ENCODE data around the gene ZNF853. TPM values are rescaled to one million over a fixed set of nuclear protein-coding genes. Genes with fewer than 3 reads are reported as not detected.

The ZNF853 gene
- polyA plus RNA-seq, 1 donor (not counting 4 experiments of a cell fraction or from before 2014, with no cell fraction given) = 0.03 TPM

GRCh38 chr7:6646465-6646864 lies 31.1 kb downstream of the ZNF853 start:
- Histone ChIP-seq H3K4me3 (ENCODE audit: control insufficient read depth in 2 of 3, extremely low read depth in 1 of 3, insufficient read depth in 2 of 3, low read depth in 1 of 3, low read length in 3 of 3) (no peak overlapping the region), H3K4me2 (ENCODE audit: control insufficient read depth, extremely low read depth, insufficient read depth, low read depth, low read length) (no peak overlapping the region), H3K9me1 (ENCODE audit: control insufficient read depth, extremely low read depth, insufficient read depth, low read length) (no peaks in the 10 kb centered on the region), H3K27me3 (ENCODE audit: control insufficient read depth, extremely low read depth, insufficient read depth, low read length) (no peaks in the 10 kb centered on the region), H3K36me3 (ENCODE audit: control insufficient read depth in 2 of 2, extremely low read depth in 1 of 2, insufficient read depth in 2 of 2, low read length in 2 of 2) (peaks cover 19 to 29% of the 10 kb centered on the region in 2 experiments), H3K4me1 (ENCODE audit: control insufficient read depth, extremely low read depth, insufficient read depth, low read length) (no peaks in the 10 kb centered on the region), H3K9me3 (ENCODE audit: control insufficient read depth, low read depth, low read length) (no peaks in the 10 kb centered on the region), H4K20me1 (ENCODE audit: control insufficient read depth, extremely low read depth, insufficient read depth, low read length) (no peaks in the 10 kb centered on the region), H2AFZ (ENCODE audit: control insufficient read depth, low read length) (no peak overlapping the region), H3K27ac (ENCODE audit: control insufficient read depth, insufficient read depth, low read length) (no peak overlapping the region), H3K9ac (ENCODE audit: control insufficient read depth, extremely low read depth, insufficient read depth, low read length) (no peak overlapping the region), H3K79me2 (ENCODE audit: control insufficient read depth, insufficient read depth, low read length) (no peaks in the 10 kb centered on the region)
- TF ChIP-seq EZH2 (IDR thresholded peaks at IDR 0.05; ENCODE audit: low read length) (no peak), CTCF (optimal IDR thresholded peaks at IDR 0.05 in 1 of 3, IDR thresholded peaks at IDR 0.05 in 1 of 3, conservative IDR thresholded peaks at IDR 0.05 in 1 of 3; ENCODE audit: extremely low read depth in 1 of 3, insufficient read depth in 2 of 3, low read length in 3 of 3) (no peak)
- FAIRE-seq (no peak), DNase-seq (ENCODE audit: low read depth, low spot score) (no peak)
- dilution Hi-C loops (cut with MboI; ENCODE audit: extremely low pct_ligation_motif_present, low sequenced_read_pairs) = no loop called here

GRCh38 chr7:6647080-6647479 lies 31.7 kb downstream of the ZNF853 start:
- H2AFZ ChIP-seq (ENCODE audit: control insufficient read depth, low read length) = no peak overlapping the region
- dilution Hi-C loops (cut with MboI; ENCODE audit: extremely low pct_ligation_motif_present, low sequenced_read_pairs) = no loop called here
- H3K4me3 ChIP-seq (ENCODE audit: control insufficient read depth in 2 of 3, extremely low read depth in 1 of 3, insufficient read depth in 2 of 3, low read depth in 1 of 3, low read length in 3 of 3) = no peak overlapping the region
- FAIRE-seq = no peak
- no peak for DNase-seq (ENCODE audit: low read depth, low spot score)
- H3K79me2 ChIP-seq (ENCODE audit: control insufficient read depth, insufficient read depth, low read length) = no peaks in the 10 kb centered on the region
- no peaks in the 10 kb centered on the region for H3K27me3 ChIP-seq (ENCODE audit: control insufficient read depth, extremely low read depth, insufficient read depth, low read length)
- no peaks in the 10 kb centered on the region for H3K9me1 ChIP-seq (ENCODE audit: control insufficient read depth, extremely low read depth, insufficient read depth, low read length)
- H3K9me3 ChIP-seq (ENCODE audit: control insufficient read depth, low read depth, low read length) = no peaks in the 10 kb centered on the region
- H3K4me1 ChIP-seq (ENCODE audit: control insufficient read depth, extremely low read depth, insufficient read depth, low read length) = no peaks in the 10 kb centered on the region
- H3K36me3 ChIP-seq (ENCODE audit: control insufficient read depth in 2 of 2, extremely low read depth in 1 of 2, insufficient read depth in 2 of 2, low read length in 2 of 2) = peaks cover 15 to 24% of the 10 kb centered on the region in 2 experiments
- H3K27ac ChIP-seq (ENCODE audit: control insufficient read depth, insufficient read depth, low read length) = no peak overlapping the region
- H3K4me2 ChIP-seq (ENCODE audit: control insufficient read depth, extremely low read depth, insufficient read depth, low read depth, low read length) = no peak overlapping the region
- no peaks in the 10 kb centered on the region for H4K20me1 ChIP-seq (ENCODE audit: control insufficient read depth, extremely low read depth, insufficient read depth, low read length)
- TF ChIP-seq CTCF (optimal IDR thresholded peaks at IDR 0.05 in 1 of 3, IDR thresholded peaks at IDR 0.05 in 1 of 3, conservative IDR thresholded peaks at IDR 0.05 in 1 of 3; ENCODE audit: extremely low read depth in 1 of 3, insufficient read depth in 2 of 3, low read length in 3 of 3) = no peak
- no peak for TF ChIP-seq EZH2 (IDR thresholded peaks at IDR 0.05; ENCODE audit: low read length)
- no peak overlapping the region for H3K9ac ChIP-seq (ENCODE audit: control insufficient read depth, extremely low read depth, insufficient read depth, low read length)
